ENCODE results near the gene GALT.

DNA sequence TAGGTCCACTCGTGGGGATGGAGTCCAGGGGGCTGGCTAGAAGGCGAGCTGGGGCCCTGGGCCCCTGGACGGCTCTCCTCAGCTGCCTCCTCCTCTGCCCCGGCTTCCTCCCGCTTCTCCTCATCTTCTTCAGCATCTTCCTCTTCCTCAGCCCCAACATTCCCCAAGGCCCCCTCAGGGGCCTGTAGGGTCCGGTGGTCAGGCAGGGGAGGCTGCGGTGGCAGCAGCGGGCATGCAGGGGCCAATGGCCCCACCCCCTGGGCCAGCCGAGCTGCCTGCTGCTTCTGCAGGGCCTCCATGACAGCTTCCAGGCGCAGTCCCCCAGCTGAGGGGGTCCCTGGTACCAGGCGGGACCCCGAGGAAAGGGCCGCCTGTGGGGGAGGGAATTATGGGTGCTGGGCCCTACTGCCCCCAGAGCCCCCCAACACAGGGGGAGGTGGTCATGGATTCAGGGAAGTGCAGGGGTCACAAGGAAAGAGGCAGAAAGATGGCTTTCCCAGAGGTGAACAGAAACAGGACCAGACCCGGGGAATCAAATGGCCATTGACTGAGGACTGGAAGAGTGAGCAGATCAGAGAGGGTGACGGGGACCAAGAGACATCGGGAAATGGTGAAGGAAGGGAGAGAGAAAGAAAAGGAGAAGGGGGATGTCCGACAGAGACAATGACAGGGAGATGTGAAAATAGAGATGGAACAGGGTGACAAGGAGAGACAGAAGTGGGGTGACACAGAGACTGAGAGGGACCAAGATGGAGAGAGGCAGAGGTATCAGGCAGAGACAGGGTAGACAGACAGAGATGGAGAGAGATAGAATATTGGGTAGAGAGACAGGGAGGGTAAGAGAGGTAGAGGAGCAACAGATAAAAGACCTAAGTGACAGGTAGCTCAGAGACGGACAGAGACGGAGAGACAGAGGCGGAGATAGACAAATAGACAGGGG, 18.5 kb upstream of the GALT start:
- TF ChIP-seq, protein P1, sequence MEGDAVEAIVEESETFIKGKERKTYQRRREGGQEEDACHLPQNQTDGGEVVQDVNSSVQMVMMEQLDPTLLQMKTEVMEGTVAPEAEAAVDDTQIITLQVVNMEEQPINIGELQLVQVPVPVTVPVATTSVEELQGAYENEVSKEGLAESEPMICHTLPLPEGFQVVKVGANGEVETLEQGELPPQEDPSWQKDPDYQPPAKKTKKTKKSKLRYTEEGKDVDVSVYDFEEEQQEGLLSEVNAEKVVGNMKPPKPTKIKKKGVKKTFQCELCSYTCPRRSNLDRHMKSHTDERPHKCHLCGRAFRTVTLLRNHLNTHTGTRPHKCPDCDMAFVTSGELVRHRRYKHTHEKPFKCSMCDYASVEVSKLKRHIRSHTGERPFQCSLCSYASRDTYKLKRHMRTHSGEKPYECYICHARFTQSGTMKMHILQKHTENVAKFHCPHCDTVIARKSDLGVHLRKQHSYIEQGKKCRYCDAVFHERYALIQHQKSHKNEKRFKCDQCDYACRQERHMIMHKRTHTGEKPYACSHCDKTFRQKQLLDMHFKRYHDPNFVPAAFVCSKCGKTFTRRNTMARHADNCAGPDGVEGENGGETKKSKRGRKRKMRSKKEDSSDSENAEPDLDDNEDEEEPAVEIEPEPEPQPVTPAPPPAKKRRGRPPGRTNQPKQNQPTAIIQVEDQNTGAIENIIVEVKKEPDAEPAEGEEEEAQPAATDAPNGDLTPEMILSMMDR (conservative IDR thresholded peaks at IDR 0.05; ENCODE audit: low read length): no peak
- TF ChIP-seq EZH2phosphoT487 (IDR thresholded peaks at IDR 0.05; ENCODE audit: borderline replicate concordance, low read depth, low read length): no peak; the same call in 1 of the 2 replicates
